ENCODE data around the gene FOXJ1. TPM values are rescaled to one million over a fixed set of nuclear protein-coding genes. Genes with fewer than 3 reads are reported as not detected.

Gene FOXJ1
- total and polyA plus RNA-seq, 2 experiments from 2014 or later: 1.1 to 1.6 TPM

GRCh38 chr17:76138896-76139752 lies 1.9 kb downstream of the FOXJ1 start:
- H3K36me3 ChIP-seq (replicated peaks; ENCODE audit: insufficient read depth, low read depth): no peaks in the 10 kb centered on the region
- no peaks in the 10 kb centered on the region for H3K9me2 ChIP-seq (replicated peaks; ENCODE audit: insufficient read depth)
- DNase-seq (ENCODE audit: low spot score): no peak
- peak overlapping the region; percentile 97 for H3K4me2 ChIP-seq
- H3K4me3 ChIP-seq: no peak overlapping the region
- H2AFZ ChIP-seq: no peak overlapping the region
- H3K27ac ChIP-seq: no peak overlapping the region
- no peaks in the 10 kb centered on the region for H3K9me3 ChIP-seq (ENCODE audit: low read depth)
- 40% methylated on average over 15 of the region's 15 CpGs for WGBS (ENCODE audit: low lambda C conversion rate, missing lambda C conversion rate)
- H3K27me3 ChIP-seq: peaks cover 61% of the 10 kb centered on the region
- no peaks in the 10 kb centered on the region for H3K79me2 ChIP-seq
- TF ChIP-seq EZH2phosphoT487 (IDR thresholded peaks at IDR 0.05; ENCODE audit: low read depth, severe bottlenecking, unreplicated experiment) (no peak), EZH2 (IDR thresholded peaks at IDR 0.05; ENCODE audit: borderline replicate concordance) (peak; percentile 5)
- H4K20me1 ChIP-seq (ENCODE audit: insufficient read depth, poor library complexity, severe bottlenecking): no peaks in the 10 kb centered on the region
- H3K4me1 ChIP-seq (ENCODE audit: insufficient read depth): peaks cover 34% of the 10 kb centered on the region

GRCh38 chr17:76138234-76138895 lies 2.7 kb downstream of the FOXJ1 start:
- H3K4me1 ChIP-seq (ENCODE audit: insufficient read depth): peaks cover 34% of the 10 kb centered on the region
- H3K27me3 ChIP-seq: peaks cover 69% of the 10 kb centered on the region
- H3K9me2 ChIP-seq (replicated peaks; ENCODE audit: insufficient read depth): no peaks in the 10 kb centered on the region
- peak overlapping the region; percentile 31 for H2AFZ ChIP-seq
- no peaks in the 10 kb centered on the region for H3K79me2 ChIP-seq
- H3K9me3 ChIP-seq (ENCODE audit: low read depth): no peaks in the 10 kb centered on the region
- H3K27ac ChIP-seq: peak overlapping the region; percentile 83
- H4K20me1 ChIP-seq (ENCODE audit: insufficient read depth, poor library complexity, severe bottlenecking): no peaks in the 10 kb centered on the region
- H3K36me3 ChIP-seq (replicated peaks; ENCODE audit: insufficient read depth, low read depth): no peaks in the 10 kb centered on the region
- no peak for TF ChIP-seq CTCF (IDR thresholded peaks at IDR 0.05; ENCODE audit: poor library complexity)
- TF ChIP-seq EZH2 (IDR thresholded peaks at IDR 0.05; ENCODE audit: borderline replicate concordance): no peak
- no peak for TF ChIP-seq EZH2phosphoT487 (IDR thresholded peaks at IDR 0.05; ENCODE audit: low read depth, severe bottlenecking, unreplicated experiment)
- H3K4me2 ChIP-seq: peak overlapping the region; percentile 73
- H3K4me3 ChIP-seq: no peak overlapping the region
- DNase-seq (ENCODE audit: low spot score): peak; percentile 78
- whole genome bisulfite sequencing (ENCODE audit: low lambda C conversion rate, missing lambda C conversion rate): 6% methylated on average over 20 of the region's 23 CpGs

GRCh38 chr17:76137351-76138233 lies 3.5 kb downstream of the FOXJ1 start:
- no peaks in the 10 kb centered on the region for H3K79me2 ChIP-seq
- H3K4me3 ChIP-seq: no peak overlapping the region
- no peaks in the 10 kb centered on the region for H3K36me3 ChIP-seq (replicated peaks; ENCODE audit: insufficient read depth, low read depth)
- H2AFZ ChIP-seq: peak overlapping the region; percentile 31
- peak overlapping the region; percentile 83 for H3K27ac ChIP-seq
- H3K9me3 ChIP-seq (ENCODE audit: low read depth): no peaks in the 10 kb centered on the region
- no peak for DNase-seq (ENCODE audit: low spot score)
- H3K4me2 ChIP-seq: peak overlapping the region; percentile 73
- peaks cover 40% of the 10 kb centered on the region for H3K4me1 ChIP-seq (ENCODE audit: insufficient read depth)
- WGBS (ENCODE audit: low lambda C conversion rate, missing lambda C conversion rate): 43% methylated on average over 50 of the region's 54 CpGs
- TF ChIP-seq EZH2 (IDR thresholded peaks at IDR 0.05; ENCODE audit: borderline replicate concordance) (no peak), CTCF (IDR thresholded peaks at IDR 0.05; ENCODE audit: poor library complexity) (no peak), EZH2phosphoT487 (IDR thresholded peaks at IDR 0.05; ENCODE audit: low read depth, severe bottlenecking, unreplicated experiment) (no peak)
- peaks cover 72% of the 10 kb centered on the region for H3K27me3 ChIP-seq
- no peaks in the 10 kb centered on the region for H4K20me1 ChIP-seq (ENCODE audit: insufficient read depth, poor library complexity, severe bottlenecking)
- no peaks in the 10 kb centered on the region for H3K9me2 ChIP-seq (replicated peaks; ENCODE audit: insufficient read depth)
